Activated CD4-positive, alpha-beta T cell treated with anti-CD3 and anti-CD28 coated beads, Interleukin-2, amount 50 U/mL, for 16 hours (primary cell): Measurements from ENCODE around the gene DCLK2.

ENCODE experiments used
- DNase-seq: peaks from one replicate; pipeline ENCODE4 v3.0.0-alpha.2; 2020

The DCLK2 gene

DNA sequence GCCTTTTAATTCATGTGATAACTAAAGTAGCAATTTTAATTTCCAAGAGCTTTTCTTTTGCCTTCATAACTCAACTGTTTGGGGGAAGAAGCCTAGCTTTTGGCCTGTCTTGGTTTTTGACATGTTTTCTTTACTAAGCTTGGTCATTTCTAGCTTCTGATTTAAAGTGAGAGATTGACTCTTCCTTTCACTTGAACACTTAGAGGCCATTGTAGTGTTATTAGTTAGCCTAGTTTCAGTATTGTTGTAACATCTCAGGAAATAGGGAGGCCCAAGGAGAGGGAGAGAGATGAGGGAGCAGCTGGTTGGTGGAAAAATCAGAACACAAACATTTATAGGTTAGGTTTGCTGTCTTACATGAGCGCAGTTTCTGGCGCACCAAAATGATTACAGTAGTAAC is 44.8 kb downstream of the DCLK2 start:
- peak; percentile 67 for DNase-seq

- DNase-seq: no peak
Observed at GRCh38 chr4:150123796-150124677, 45.8 kb downstream of the DCLK2 start.

DNA sequence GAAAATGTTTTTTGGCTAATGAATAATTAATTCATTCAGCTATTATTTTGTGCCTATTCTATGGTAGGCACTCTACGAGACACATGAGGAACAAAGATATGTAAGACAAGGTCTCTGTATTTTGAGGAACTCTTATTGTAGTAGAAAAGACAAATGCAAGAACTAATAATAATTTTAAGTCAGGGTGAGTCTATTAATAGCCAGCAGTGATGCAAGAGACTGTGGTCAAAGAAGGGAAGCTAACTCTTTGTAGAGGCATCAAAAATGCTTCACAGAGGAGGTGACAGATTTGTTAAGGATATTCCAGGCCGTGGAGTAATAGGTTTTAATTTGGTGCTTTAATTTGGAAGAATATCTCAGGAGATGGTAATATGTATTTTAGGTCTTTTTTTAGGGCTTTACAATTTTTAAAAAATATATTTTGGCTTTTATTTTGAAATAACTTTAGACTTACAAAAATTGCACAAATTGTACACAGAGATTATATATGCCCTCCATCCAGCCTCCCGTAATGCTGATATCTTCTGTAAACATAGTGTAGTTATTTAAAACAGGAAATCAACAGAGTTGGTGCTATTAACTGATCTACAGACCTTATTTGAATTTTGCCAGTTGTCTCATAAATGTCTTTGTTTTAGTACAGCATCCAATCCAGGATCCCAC is 48.1 kb downstream of the DCLK2 start:
- DNase-seq: no peak

DNA sequence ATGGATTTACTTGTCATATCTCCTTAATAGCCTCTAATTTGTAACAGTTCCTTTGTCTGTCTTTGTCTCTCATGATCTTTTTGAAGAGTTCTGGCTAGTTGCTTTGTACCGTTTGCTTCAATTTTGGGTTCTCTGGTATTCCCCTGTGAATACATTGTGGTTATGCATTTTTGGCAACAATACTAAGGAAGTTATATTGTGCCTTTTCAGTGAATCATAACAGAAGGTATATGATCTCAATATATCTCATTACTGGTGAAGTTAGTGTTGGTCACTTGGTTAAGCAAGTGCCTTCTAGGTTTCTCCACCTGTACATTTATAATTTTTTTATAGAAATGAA is 48.6 kb downstream of the DCLK2 start:
- peak; percentile 24 for DNase-seq

GRCh38 chr4:150127757-150128156 is 49.5 kb downstream of the DCLK2 start:
- DNase-seq: no peak

DNA sequence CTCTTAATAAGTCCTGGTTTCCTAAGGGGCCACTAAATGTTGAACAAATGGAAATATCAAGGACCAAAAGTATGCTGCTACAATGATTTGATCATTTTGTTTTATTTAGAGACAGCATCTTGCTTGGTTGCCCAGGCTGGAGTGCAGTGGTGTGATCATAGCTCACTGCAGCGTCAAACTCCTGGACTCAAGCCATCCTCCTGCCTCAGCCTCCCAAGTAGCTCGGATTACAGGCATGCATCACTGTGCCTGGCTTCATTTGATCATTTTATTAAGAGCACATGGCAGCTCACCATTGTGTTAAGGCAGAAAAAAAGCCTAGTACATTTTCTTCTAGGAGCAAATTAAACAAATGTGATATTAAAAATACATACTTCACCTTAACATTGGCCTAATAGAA is 52.7 kb downstream of the DCLK2 start:
- no peak for DNase-seq

- DNase-seq: no peak
Observed at GRCh38 chr4:150131581-150132228, 53.5 kb downstream of the DCLK2 start.

DNA sequence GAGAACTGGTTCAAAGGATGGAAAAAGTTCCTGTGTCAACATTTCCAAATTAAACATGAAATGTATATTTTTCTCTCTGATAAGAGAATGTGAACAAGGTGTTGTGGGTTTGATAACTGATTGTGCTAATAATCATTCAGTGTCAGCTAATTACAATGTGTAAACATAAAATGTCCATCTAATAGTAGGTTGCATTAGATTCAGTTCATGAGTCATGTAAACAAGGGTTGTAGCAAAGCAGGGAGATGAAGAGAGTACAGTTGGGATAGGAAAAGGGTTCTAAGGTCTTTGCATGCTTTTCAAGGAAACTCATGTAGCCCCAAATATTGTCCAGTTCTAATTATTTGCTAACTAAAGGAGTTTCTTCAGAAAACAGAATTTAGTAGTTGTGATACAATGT is 55.4 kb downstream of the DCLK2 start:
- no peak for DNase-seq

DNA sequence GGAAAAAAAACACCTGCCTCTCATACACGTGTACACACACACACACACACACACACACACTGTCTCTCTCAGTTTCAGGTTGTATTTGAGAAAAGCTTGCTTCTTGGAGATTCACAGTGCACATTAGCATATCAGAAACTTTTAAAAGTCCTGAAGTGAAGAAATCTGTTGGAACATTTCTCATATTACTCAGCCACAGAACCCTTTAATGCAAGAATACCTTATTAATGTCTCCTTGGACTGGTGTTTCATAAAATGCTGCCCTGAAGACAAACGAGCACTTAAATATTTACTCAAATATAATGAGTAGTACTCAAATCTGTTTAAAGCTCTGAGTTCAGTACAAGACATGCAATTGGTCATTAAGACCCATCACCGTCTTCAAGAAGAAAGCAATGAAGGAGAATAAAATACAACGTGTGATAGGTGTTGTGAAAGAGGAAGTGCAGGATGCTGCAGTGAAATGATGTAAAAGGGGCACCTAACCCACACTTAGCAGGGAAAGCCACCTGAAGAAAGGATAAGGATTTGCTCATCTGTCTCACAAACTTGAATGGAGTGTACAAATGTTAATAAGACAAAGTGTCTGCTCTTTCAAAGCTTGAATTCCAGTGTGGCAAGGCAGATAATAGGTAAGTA is 57.0 kb downstream of the DCLK2 start:
- no peak for DNase-seq

DNA sequence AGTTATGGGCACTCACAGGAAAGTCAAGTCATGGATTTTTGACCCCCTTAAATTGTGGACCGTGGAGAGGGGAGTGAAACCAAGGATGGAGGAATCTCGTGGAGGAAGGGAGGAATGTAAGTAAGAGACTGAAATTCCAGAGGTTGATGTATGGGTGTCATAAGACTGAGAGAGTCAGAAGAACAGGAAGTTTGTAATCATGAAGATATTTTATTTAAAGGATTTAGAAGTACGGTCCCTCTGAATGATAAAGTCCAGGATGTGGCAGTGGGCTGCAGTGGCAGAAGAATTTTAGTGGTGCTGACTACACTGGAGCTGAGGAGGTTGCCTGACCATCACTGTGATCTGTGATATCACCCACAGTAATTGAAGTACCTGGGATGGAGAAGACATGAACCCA is 57.8 kb downstream of the DCLK2 start:
- DNase-seq: no peak

- no peak for DNase-seq
Observed at GRCh38 chr4:150136481-150136880, 58.2 kb downstream of the DCLK2 start.

DNA sequence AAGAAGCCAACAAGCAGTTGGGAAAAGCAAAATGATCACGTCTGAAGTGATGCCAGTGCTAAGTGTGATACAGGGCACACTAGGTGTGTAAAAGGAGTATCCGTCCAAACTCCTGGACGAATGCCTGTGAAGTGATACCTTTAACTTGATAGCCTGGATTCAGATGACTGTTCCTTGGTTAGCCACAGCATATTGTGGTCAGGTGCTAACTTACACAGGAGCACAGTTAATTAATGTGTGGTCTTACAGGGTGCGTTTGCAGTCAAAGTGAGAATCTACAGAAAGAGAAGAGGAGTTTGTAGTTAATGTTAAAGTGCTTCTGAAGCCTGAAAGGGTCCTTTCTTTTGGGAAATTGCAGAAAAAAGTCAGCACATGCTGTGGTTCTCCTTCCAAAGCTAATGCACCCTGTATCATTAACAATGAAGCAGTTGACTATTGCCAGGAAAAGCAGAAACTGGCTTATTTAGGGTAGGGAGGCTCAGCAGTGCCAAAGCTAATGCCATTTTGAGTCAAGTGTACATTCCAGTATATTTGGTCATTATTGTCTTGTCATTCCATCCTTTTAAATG is 61.1 kb downstream of the DCLK2 start:
- DNase-seq: peak; percentile 61

DNA sequence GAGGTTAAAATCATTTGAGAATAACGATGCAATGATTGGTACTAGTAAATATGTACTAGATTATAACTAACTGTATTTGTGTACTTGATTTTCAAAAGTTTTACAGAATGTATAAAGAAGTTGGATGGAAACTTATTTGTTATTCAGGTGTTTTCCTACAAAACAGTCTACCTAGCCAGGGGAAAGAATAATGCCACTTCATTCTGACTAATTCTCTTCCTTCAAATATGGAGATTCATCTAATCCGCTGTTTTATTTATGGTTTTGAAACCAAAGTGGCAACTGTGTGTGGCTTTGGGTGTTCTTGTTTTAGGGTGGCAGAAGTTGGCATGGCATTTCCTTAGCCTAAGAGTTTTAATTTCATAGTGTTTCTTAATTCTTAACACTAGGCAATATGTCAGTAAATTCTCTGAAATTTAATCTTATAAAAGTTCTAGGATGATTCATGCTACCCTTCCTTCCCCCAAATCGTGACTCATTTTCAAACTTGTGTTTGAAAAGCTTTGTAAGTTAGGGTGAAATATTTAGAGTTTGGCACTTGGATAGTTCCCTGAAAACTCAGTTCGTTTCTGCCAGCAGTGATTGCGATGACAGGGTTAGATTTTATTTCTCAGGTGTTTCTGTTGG is 62.6 kb downstream of the DCLK2 start:
- peak; percentile 56 for DNase-seq

GRCh38 chr4:150141756-150142155 is 63.5 kb downstream of the DCLK2 start:
- no peak for DNase-seq

DNA sequence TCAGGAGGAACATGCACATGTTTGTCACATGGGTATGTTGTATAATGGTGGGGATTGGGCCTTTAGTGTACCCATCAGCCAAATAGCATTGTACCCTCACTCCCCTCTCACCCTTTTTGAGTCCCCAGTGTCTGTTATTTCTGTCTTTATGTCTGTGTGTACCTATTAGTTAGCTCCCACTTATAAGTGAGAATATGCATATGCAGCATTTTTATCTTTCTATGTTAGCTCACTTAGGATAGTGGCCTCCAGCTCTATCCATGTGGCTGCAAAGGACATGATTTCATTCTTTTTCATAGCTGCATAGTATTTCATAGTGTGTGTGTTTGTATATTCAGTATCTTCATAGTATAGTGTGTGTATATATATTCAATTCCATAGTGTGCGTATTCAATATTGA is 64.6 kb downstream of the DCLK2 start:
- DNase-seq: no peak

DNA sequence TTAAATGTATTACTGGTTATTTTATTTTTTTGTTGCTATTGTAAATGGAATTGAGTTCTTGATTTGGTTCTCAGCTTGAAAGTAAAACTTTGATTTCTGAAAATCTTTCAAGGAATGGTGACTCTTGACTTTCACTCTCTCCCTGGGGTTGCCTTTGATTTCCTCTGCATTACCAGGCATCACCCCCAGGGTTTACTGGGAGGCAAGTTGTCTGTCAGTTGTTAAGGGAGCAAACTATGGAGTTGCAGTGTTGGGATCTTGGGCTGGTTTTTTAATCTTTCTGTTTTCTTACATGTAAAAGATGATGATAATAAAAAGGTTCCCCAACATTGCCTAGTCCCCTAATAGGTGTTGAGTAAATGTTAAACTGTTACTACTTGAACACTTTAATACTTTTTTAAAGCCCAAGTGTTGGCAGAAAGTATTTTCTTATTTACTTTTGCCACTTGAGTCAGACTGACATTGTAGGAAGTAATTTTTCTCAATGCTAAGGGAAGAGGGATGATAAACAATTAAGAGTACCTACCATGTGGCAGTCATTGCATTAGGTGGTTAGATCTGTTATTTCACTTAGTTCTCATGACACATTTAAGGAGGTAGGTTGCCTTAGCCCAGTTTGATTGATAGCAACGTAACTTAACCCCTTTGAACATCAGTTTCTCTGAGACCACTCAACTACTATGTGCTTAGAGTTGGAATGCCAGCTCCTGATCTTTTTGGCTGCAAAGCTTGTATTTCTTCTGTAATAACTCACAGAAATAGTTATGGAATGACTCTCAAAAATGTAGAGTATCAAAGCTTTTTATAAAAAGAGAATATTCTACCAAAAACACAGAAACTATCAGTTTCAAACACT is 67.1 kb downstream of the DCLK2 start:
- DNase-seq: no peak

GRCh38 chr4:150145946-150146340 is 67.7 kb downstream of the DCLK2 start:
- no peak for DNase-seq

GRCh38 chr4:150149381-150149780 is 71.1 kb downstream of the DCLK2 start:
- no peak for DNase-seq

DNA sequence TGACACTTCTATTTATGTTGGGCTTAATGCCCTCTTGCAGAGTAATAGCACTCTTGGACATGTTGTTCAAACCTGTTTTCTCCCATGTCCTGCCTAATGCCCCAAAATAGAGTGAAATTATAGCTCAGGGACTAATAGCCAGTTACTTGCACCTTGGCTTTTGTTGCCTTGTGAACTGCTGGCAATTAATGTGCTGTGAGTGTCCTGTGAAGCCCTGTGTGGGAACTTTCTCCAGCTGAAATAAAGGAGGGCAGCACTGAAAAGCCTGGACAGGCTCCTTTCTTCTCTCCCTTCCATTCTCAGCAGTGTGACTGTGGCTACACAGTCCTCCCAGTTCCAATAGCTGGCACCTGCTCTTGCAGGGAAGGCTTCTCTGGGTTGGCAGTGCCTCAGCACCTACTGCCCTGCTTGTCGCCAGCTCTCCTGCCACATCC is 72.4 kb downstream of the DCLK2 start:
- DNase-seq: no peak

- no peak for DNase-seq
Observed at GRCh38 chr4:150152766-150153165, 74.5 kb downstream of the DCLK2 start.

GRCh38 chr4:150155391-150155790 is 77.1 kb downstream of the DCLK2 start:
- no peak for DNase-seq

- no peak for DNase-seq
Observed at GRCh38 chr4:150156543-150156942, 78.3 kb downstream of the DCLK2 start.
